Endodermal cell (in vitro differentiated cells): ENCODE results near the gene IL22RA2. TPM values are rescaled to one million over a fixed set of nuclear protein-coding genes. Genes with fewer than 3 reads are reported as not detected.
A peak's percentile ranks its signal among the peaks of the same experiment; 100 is the strongest.

ENCODE experiments used
- DNase-seq: peaks from one replicate; pipeline ENCODE4 v3.0.0-alpha.2; 2017
- H3K27ac ChIP-seq: 2 replicates; pipeline ENCODE4 v1.5.1; 2013; ENCODE audit warnings: mild to moderate bottlenecking, low read depth, low read length, moderate library complexity
- H3K27me3 ChIP-seq: 2 replicates; pipeline ENCODE4 v1.6.1; 2013; ENCODE audit warnings: mild to moderate bottlenecking, low read length, moderate library complexity; ENCODE audit not compliant: insufficient read depth, control insufficient read depth, poor library complexity, severe bottlenecking
- H3K36me3 ChIP-seq: 2 replicates; pipeline ENCODE4 v1.7.0; 2013; ENCODE audit warnings: mild to moderate bottlenecking, low read length, moderate library complexity; ENCODE audit not compliant: control insufficient read depth, insufficient read depth
- H3K4me1 ChIP-seq: one replicate; pipeline ENCODE4 v1.7.0; 2013; ENCODE audit warnings: low read length; ENCODE audit not compliant: control insufficient read depth, insufficient read depth
- H3K4me3 ChIP-seq: 2 replicates; pipeline ENCODE4 v1.5.1; 2013; ENCODE audit warnings: mild to moderate bottlenecking, low read length, moderate library complexity
- H3K9ac ChIP-seq: 2 replicates; pipeline ENCODE4 v1.6.1; 2013; ENCODE audit warnings: mild to moderate bottlenecking, low read length, moderate library complexity; ENCODE audit not compliant: poor library complexity, severe bottlenecking; ENCODE audit errors: extremely low read depth
- H3K9me3 ChIP-seq: 2 replicates; pipeline ENCODE4 v1.6.1; 2013; ENCODE audit warnings: mild to moderate bottlenecking, low read length, moderate library complexity; ENCODE audit not compliant: control insufficient read depth
- H3K27ac Mint-ChIP-seq: 2 replicates; pipeline ENCODE4 v1.8.0; 2020; ENCODE audit warnings: mixed read lengths
- H3K27me3 Mint-ChIP-seq: 2 replicates; pipeline ENCODE4 v1.8.0; 2021; ENCODE audit warnings: mild to moderate bottlenecking, mixed read lengths; ENCODE audit not compliant: insufficient read depth
- H3K36me3 Mint-ChIP-seq: 2 replicates; pipeline ENCODE4 v1.8.0; 2020; ENCODE audit warnings: low read depth, mixed read lengths
- H3K4me1 Mint-ChIP-seq: 2 replicates; pipeline ENCODE4 v1.8.0; 2020; ENCODE audit warnings: mixed read lengths
- H3K4me3 Mint-ChIP-seq: 2 replicates; pipeline ENCODE4 v1.8.0; 2020; ENCODE audit warnings: mild to moderate bottlenecking, moderate library complexity, mixed read lengths
- H3K9me3 Mint-ChIP-seq: 2 replicates; pipeline ENCODE4 v1.8.0; 2020; ENCODE audit warnings: mild to moderate bottlenecking, mixed read lengths
- CTCF ChIP-seq: fragments of 200-600 bp; sonication (generic); conservative IDR thresholded peaks from 2 replicates; pipeline ENCODE4 v1.5.0; 2021; ENCODE audit warnings: antibody characterized with exemption, mild to moderate bottlenecking
- WGBS, 2 experiments: methylation state at CpG; one replicate each; pipeline versions ENCODE4 v1.1.5 to v1.1.7; 2013; ENCODE audit warnings: missing lambda C conversion rate in 2 of 2, mixed read lengths in 1 of 2; ENCODE audit not compliant: insufficient coverage in 1 of 2, insufficient read length in 1 of 2; 5-methylcytosine and 5-hydroxymethylcytosine counted together
- total RNA-seq, 2 donors: library from RNA; stranded (reverse); fragmentation: NEBNext Ultra II Directional in 1 of 2; extraction: Animal tissue kit (Norgen Biotek cat#: 25700) in 1 of 2; gene quantifications; 2 replicates in 1 of 2; 3 replicates in 1 of 2; pipeline ENCODE4 v1.2.1, GENCODE V29; 2021

The IL22RA2 gene
- total RNA-seq, 2 donors from 2014 or later, result not detected

- no peaks in the 10 kb centered on the region for H3K27me3 Mint-ChIP-seq
- peak within 1 kb of the TSS; percentile 96 for H3K27ac Mint-ChIP-seq
- Histone ChIP-seq H3K9ac (peak within 1 kb of the TSS; percentile 87), H3K9me3 (no peaks in the 10 kb centered on the region), H3K4me1 (no peaks in the 10 kb centered on the region), H3K27ac (peak within 1 kb of the TSS; percentile 78), H3K27me3 (no peaks in the 10 kb centered on the region), H3K4me3 (peak within 1 kb of the TSS; percentile 98), H3K36me3 (no peaks in the 10 kb centered on the region)
- H3K9me3 Mint-ChIP-seq, result peaks cover 2% of the 10 kb centered on the region
- peaks cover 9% of the 10 kb centered on the region for H3K36me3 Mint-ChIP-seq
- WGBS, 2 experiments, result 0% methylated on average over 8 to 64 of the region's 64 CpGs
- peak within 1 kb of the TSS; percentile 85 for H3K4me3 Mint-ChIP-seq
- peaks cover 35% of the 10 kb centered on the region for H3K4me1 Mint-ChIP-seq
- peak; percentile 98 for DNase-seq
- no peak for TF ChIP-seq CTCF
These were observed 45.6 kb upstream of the IL22RA2 start, which contains the start of gene IFNGR1 for GRCh38 chr6:137218917-137219663. Gene IFNGR1, minus strand, starts transcription at chr6:137219385. Its CDS starts 58 bp downstream, at chr6:137219327.

GRCh38 chr6:137218473-137218916 is 45.1 kb upstream of the IL22RA2 start:
- peak overlapping the region; percentile 98 for H3K4me3 ChIP-seq
- peaks cover 2% of the 10 kb centered on the region for H3K9me3 Mint-ChIP-seq
- peak overlapping the region; percentile 96 for H3K27ac Mint-ChIP-seq
- DNase-seq, result peak; percentile 49
- peak overlapping the region; percentile 78 for H3K27ac ChIP-seq
- 0 to 3% methylated on average over 6 to 13 of the region's 13 CpGs for WGBS, 2 experiments
- peaks cover 40% of the 10 kb centered on the region for H3K4me1 Mint-ChIP-seq
- H3K36me3 ChIP-seq, result peaks cover 5% of the 10 kb centered on the region
- H3K9ac ChIP-seq, result peak overlapping the region; percentile 87
- no peaks in the 10 kb centered on the region for H3K4me1 ChIP-seq
- H3K4me3 Mint-ChIP-seq, result peak overlapping the region; percentile 85
- H3K9me3 ChIP-seq, result peaks cover under 1% of the 10 kb centered on the region
- no peaks in the 10 kb centered on the region for H3K27me3 Mint-ChIP-seq
- no peaks in the 10 kb centered on the region for H3K27me3 ChIP-seq
- no peak for TF ChIP-seq CTCF
- H3K36me3 Mint-ChIP-seq, result peaks cover 15% of the 10 kb centered on the region

- no peaks in the 10 kb centered on the region for H3K27me3 ChIP-seq
- H3K4me3 ChIP-seq, result peak overlapping the region; percentile 98
- H3K4me3 Mint-ChIP-seq, result peak overlapping the region; percentile 85
- no peaks in the 10 kb centered on the region for H3K4me1 ChIP-seq
- no peak for TF ChIP-seq CTCF
- H3K27ac Mint-ChIP-seq, result peak overlapping the region; percentile 96
- peaks cover 5% of the 10 kb centered on the region for H3K9me3 ChIP-seq
- H3K9ac ChIP-seq, result peak overlapping the region; percentile 87
- peaks cover 20% of the 10 kb centered on the region for H3K36me3 Mint-ChIP-seq
- no peak for DNase-seq
- H3K27ac ChIP-seq, result no peak overlapping the region
- peaks cover 10% of the 10 kb centered on the region for H3K36me3 ChIP-seq
- WGBS, 2 experiments, result 61 to 65% methylated on average over 8 to 12 of the region's 12 CpGs
- H3K9me3 Mint-ChIP-seq, result peaks cover 2% of the 10 kb centered on the region
- no peaks in the 10 kb centered on the region for H3K27me3 Mint-ChIP-seq
- peaks cover 45% of the 10 kb centered on the region for H3K4me1 Mint-ChIP-seq
These were observed 44.5 kb upstream of the IL22RA2 start for GRCh38 chr6:137217801-137218472.
